ENCODE results near the gene PDLIM3.
"Not testable (repeated sequence)": the region's sequence is repeated elsewhere in the genome, so short reads cannot be mapped to it uniquely, and the experiment has no call there.

Gene PDLIM3

DNA sequence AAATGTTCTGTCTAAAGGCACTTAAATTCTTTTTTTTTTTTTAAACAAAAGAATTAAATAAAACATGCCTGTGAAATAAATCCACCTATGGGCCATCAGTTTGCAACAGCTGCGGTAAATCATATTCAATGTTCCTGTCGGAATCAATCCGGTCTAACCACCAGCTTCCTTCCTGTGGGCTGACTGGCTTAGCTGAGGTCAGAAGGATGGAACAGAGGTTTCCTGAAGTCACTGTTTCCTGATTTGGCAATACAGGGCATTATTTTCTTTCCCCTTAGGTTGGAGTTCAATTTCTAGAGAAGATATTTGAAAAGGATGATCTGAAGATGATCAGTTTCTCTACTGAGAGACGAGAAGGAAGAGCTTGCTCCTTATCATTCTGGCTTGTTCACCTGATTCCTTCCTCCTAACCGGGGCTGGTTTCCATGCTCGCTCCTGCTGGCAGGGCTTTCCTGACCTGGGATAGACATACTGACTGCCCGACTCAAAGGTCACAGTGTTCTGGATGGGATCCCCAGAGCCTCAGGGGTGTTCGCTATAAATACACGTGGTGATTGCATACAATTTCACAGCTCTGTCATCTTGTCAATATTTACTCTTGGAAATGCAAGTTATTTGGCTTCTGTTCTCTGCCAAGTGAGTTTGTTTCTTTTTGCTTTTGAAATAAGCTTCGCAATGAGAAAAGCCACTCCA lies 21.7 kb downstream of the PDLIM3 start:
- Histone ChIP-seq H3K27me3 (peaks cover 99% of the 10 kb centered on the region), H3K27ac (no peak overlapping the region)

DNA sequence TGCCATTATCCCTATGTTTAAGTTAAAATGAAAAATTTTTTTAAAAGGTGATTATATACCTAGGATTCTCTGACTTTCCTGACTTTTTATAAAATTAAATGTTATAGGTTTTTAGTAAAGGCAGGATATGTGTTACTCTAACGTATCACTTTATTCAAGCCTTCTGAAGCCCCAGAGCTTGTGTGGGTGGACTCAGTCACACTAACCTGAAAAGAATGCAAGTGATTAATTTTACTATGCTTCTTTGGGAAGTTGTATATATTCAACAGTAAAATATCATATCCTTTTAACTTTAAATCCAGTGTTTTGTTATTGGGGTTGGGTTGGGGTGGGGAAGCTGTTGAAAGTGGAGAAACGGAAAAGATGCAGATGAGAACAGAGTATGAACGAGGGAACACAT lies 22.8 kb downstream of the PDLIM3 start:
- no peaks in the 10 kb centered on the region for H3K36me3 ChIP-seq
- no peaks in the 10 kb centered on the region for H3K4me1 ChIP-seq (ENCODE audit: control insufficient read depth in 1 of 2, insufficient read depth in 1 of 2, low read depth in 1 of 2, low read length in 1 of 2)
- TF ChIP-seq, protein P1, sequence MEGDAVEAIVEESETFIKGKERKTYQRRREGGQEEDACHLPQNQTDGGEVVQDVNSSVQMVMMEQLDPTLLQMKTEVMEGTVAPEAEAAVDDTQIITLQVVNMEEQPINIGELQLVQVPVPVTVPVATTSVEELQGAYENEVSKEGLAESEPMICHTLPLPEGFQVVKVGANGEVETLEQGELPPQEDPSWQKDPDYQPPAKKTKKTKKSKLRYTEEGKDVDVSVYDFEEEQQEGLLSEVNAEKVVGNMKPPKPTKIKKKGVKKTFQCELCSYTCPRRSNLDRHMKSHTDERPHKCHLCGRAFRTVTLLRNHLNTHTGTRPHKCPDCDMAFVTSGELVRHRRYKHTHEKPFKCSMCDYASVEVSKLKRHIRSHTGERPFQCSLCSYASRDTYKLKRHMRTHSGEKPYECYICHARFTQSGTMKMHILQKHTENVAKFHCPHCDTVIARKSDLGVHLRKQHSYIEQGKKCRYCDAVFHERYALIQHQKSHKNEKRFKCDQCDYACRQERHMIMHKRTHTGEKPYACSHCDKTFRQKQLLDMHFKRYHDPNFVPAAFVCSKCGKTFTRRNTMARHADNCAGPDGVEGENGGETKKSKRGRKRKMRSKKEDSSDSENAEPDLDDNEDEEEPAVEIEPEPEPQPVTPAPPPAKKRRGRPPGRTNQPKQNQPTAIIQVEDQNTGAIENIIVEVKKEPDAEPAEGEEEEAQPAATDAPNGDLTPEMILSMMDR (IDR thresholded peaks at IDR 0.05) = no peak
- H3K27me3 ChIP-seq = peaks cover 99% of the 10 kb centered on the region
- H3K27ac ChIP-seq = no peak overlapping the region
- H3K9me3 ChIP-seq = no peaks in the 10 kb centered on the region
- no peak overlapping the region for H3K4me3 ChIP-seq (ENCODE audit: low read depth in 1 of 2, low read length in 1 of 2)

More for the DNA sequence above, 21.7 kb downstream of the PDLIM3 start:
- TF ChIP-seq, protein P1 (IDR thresholded peaks at IDR 0.05) = no peak
- H3K4me1 ChIP-seq (ENCODE audit: control insufficient read depth in 1 of 2, insufficient read depth in 1 of 2, low read depth in 1 of 2, low read length in 1 of 2) = no peaks in the 10 kb centered on the region
- no peaks in the 10 kb centered on the region for H3K9me3 ChIP-seq
- no peaks in the 10 kb centered on the region for H3K36me3 ChIP-seq
- no peak overlapping the region for H3K4me3 ChIP-seq (ENCODE audit: low read depth in 1 of 2, low read length in 1 of 2)

DNA sequence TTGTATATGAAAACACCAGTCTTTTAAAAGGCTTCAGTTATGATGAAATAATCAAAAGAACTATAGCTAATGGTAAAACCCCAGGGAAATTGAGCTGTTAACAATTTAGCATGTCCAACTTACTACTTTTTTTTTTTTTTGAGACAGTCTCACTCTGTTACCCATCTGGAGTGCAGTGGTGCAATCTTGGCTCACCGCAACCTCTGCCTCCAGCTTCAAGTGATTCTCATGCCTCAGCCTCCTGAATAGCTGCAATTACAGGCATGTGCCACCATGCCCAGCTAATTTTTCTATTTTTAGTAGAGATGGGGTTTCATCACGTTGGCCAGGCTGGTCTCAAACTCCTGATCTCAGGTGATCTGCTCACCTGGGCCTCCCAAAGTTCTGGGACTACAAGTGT lies 24.1 kb downstream of the PDLIM3 start:
- H3K9me3 ChIP-seq; H3K27ac ChIP-seq; H3K36me3 ChIP-seq; H3K4me1 ChIP-seq (ENCODE audit: control insufficient read depth in 1 of 2, insufficient read depth in 1 of 2, low read depth in 1 of 2, low read length in 1 of 2); H3K4me3 ChIP-seq (ENCODE audit: low read depth in 1 of 2, low read length in 1 of 2): not testable (repeated sequence)
- H3K27me3 ChIP-seq = peaks cover 100% of the 10 kb centered on the region

DNA sequence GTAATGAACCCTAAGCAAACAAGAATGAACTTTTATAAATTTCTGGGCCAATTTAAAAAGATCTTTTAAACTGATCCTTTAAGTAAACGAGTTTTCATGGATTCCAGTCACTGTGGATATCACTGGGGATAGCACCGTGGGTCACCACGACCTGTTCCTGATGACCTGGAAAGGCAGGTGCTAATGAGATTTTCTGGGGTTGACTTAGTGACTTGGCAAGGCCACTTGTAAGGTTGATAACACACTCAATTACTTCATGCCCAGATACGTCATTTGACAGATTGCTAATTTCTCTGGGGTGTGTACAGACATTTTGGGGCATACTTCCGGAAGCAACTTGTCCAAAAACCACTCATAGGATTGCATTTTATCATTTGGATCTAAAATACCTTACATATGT lies 24.5 kb downstream of the PDLIM3 start:
- H3K4me1 ChIP-seq (ENCODE audit: control insufficient read depth in 1 of 2, insufficient read depth in 1 of 2, low read depth in 1 of 2, low read length in 1 of 2) = no peaks in the 10 kb centered on the region

DNA sequence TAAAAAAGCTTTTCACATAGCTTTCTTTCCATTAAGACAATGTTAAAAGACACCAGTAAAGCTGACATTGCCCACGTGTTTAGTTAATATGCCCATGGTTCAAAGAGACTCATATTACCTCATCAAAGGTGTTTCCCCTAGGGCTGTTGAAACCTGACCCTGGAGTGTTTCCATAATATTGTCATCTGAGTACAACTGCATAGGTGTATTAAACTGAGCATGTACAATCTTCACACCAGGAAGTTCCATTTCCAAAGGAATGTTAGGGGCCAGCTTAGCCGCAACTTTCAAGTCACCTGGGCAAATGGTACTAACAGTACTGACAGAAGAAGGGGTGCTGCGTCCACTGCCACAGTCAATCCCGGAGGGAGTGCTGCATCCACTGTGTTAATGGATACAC lies 27.1 kb downstream of the PDLIM3 start:
- no peaks in the 10 kb centered on the region for H3K4me1 ChIP-seq (ENCODE audit: control insufficient read depth in 1 of 2, insufficient read depth in 1 of 2, low read depth in 1 of 2, low read length in 1 of 2)
- H3K36me3 ChIP-seq = no peaks in the 10 kb centered on the region
- TF ChIP-seq, protein P1 (IDR thresholded peaks at IDR 0.05) = no peak
- no peaks in the 10 kb centered on the region for H3K9me3 ChIP-seq
- no peak overlapping the region for H3K4me3 ChIP-seq (ENCODE audit: low read depth in 1 of 2, low read length in 1 of 2)
- H3K27me3 ChIP-seq = peaks cover 96% of the 10 kb centered on the region
- no peak overlapping the region for H3K27ac ChIP-seq

More for the DNA sequence above, 24.5 kb downstream of the PDLIM3 start:
- H3K4me3 ChIP-seq (ENCODE audit: low read depth in 1 of 2, low read length in 1 of 2) = no peak overlapping the region
- no peak overlapping the region for H3K27ac ChIP-seq
- H3K36me3 ChIP-seq = no peaks in the 10 kb centered on the region
- peaks cover 99% of the 10 kb centered on the region for H3K27me3 ChIP-seq
- H3K9me3 ChIP-seq = no peaks in the 10 kb centered on the region
- TF ChIP-seq, protein P1 (IDR thresholded peaks at IDR 0.05) = no peak

DNA sequence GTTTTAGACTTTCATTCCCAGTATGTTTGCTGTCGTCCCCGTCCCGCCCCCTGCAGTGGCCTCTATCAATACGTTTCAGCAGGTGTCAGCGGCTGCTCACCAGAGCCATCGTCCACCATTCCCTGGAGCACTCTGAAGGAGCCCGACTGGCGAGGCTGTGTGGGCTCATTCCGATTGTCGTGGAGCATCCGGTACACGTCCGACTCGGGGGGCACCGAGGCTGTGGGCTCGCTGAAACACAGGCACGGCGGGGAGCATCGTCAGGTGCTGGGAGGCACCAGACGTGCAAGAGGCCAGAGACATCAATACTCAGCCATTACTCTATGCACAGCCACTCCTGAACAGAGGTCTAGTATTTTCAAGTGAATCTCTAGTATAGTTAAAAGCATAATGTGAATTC lies 28.9 kb downstream of the PDLIM3 start:
- H3K27ac ChIP-seq = no peak overlapping the region
- H3K36me3 ChIP-seq = no peaks in the 10 kb centered on the region
- peaks cover 88% of the 10 kb centered on the region for H3K27me3 ChIP-seq
- no peaks in the 10 kb centered on the region for H3K9me3 ChIP-seq
- TF ChIP-seq, protein P1 (IDR thresholded peaks at IDR 0.05) = no peak
- no peaks in the 10 kb centered on the region for H3K4me1 ChIP-seq (ENCODE audit: control insufficient read depth in 1 of 2, insufficient read depth in 1 of 2, low read depth in 1 of 2, low read length in 1 of 2)
- H3K4me3 ChIP-seq (ENCODE audit: low read depth in 1 of 2, low read length in 1 of 2) = no peak overlapping the region
